Measurements from ENCODE around the gene SLC38A8. TPM values are rescaled to one million over a fixed set of nuclear protein-coding genes. Genes with fewer than 3 reads are reported as not detected.

The SLC38A8 gene
- total RNA-seq, 4 donors from 2014 or later, result not detected

DNA sequence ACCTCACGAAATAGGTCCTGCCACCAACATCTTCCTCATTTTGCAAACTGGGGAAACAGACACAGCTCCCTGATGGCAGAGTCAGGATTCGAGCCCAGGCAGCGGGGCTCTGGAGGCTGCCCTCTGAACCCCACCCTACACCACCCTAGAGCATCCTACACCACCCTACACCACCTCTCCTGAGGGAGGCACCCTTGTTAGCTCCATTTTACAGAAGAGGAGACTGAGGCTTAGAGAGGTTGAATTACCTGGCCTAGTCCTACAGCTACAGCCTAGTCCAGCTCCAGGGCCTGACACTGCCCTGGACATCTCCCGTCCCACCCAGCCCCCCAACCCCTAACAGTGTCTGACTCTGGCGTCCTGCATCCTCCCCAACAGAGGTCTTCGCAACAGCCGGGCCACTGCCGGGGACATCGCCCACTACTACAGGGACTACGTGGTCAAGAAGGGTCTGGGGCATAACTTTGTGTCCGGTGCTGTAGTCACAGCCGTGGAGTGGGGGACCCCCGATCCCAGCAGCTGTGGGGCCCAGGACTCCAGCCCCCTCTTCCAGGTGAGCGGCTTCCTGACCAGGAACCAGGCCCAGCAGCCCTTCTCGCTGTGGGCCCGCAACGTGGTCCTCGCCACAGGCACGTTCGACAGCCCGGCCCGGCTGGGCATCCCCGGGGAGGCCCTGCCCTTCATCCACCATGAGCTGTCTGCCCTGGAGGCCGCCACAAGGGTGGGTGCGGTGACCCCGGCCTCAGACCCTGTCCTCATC lies 77.7 kb downstream of the SLC38A8 start:
- H3K9me3 ChIP-seq, result no peaks in the 10 kb centered on the region
- TF ChIP-seq, protein P1, sequence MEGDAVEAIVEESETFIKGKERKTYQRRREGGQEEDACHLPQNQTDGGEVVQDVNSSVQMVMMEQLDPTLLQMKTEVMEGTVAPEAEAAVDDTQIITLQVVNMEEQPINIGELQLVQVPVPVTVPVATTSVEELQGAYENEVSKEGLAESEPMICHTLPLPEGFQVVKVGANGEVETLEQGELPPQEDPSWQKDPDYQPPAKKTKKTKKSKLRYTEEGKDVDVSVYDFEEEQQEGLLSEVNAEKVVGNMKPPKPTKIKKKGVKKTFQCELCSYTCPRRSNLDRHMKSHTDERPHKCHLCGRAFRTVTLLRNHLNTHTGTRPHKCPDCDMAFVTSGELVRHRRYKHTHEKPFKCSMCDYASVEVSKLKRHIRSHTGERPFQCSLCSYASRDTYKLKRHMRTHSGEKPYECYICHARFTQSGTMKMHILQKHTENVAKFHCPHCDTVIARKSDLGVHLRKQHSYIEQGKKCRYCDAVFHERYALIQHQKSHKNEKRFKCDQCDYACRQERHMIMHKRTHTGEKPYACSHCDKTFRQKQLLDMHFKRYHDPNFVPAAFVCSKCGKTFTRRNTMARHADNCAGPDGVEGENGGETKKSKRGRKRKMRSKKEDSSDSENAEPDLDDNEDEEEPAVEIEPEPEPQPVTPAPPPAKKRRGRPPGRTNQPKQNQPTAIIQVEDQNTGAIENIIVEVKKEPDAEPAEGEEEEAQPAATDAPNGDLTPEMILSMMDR (IDR thresholded peaks at IDR 0.05), result no peak
- TF ChIP-seq POLR2AphosphoS5 (IDR thresholded peaks at IDR 0.05) (no peak), EP300 (IDR thresholded peaks at IDR 0.05) (no peak)
- no peak overlapping the region for H3K4me3 ChIP-seq
- H3K4me1 ChIP-seq, result peaks cover 0 to 12% (median 0%) of the 10 kb centered on the region in 3 donors
- H3K36me3 ChIP-seq, result peaks cover 0 to 72% of the 10 kb centered on the region in 2 donors
- WGBS, 2 donors (ENCODE audit: low coverage in 1 of 2), result 60 to 83% methylated on average over 1 to 2 of the region's 26 CpGs
- H3K27me3 ChIP-seq, result peaks cover 20% of the 10 kb centered on the region
- H3K27ac ChIP-seq, result no peak overlapping the region
- ATAC-seq, result no peak

DNA sequence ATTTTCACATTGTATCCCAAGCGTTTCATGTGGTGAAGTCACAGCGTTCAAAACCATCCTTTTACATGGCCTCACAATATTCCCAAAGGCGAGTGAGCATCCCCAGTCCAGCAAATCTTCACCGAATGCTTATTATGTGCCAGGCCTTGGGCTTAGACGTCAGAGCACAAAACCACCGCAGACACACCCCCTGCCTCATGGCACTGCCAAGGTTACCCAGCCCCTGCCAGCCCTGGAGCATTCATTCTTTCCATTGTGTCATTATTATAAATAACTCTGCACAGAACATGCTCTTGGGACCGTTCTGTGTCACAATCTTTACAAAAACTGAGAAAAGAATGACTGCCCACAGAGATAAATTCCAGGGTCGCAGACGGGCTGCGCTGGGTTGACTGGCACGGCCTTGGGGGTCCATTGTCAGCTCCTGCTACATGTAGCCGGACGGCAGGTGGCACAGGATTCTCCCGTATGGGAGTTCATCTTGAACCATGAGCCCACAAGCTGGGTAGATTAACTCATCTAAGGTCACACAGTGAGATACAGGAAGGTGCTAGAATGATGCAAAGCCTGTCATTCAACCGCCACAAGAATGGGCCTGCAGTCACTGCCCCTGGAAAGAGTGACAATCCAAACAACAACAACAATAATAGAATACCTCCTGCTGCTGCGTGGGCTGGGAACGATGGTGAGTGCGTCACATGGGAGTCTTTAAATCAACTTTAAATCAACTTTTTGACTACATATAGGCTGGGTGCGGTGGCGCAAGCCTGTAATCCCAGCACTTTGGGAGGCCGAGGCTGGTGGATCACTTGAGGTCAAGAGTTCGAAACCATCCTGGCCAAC lies 79.1 kb downstream of the SLC38A8 start:
- H3K27me3 ChIP-seq, result peaks cover 7% of the 10 kb centered on the region
- TF ChIP-seq POLR2AphosphoS5 (IDR thresholded peaks at IDR 0.05) (no peak), EP300 (IDR thresholded peaks at IDR 0.05) (no peak), POLR2A (IDR thresholded peaks at IDR 0.05) (no peak)
- TF ChIP-seq, protein P1 (IDR thresholded peaks at IDR 0.05), result no peak
- no peak overlapping the region for H3K4me3 ChIP-seq
- WGBS, 2 donors (ENCODE audit: low coverage in 1 of 2), result 77 to 89% methylated on average over 10 to 18 of the region's 22 CpGs
- peaks cover 0 to 6% (median 0%) of the 10 kb centered on the region in 3 donors for H3K4me1 ChIP-seq
- no peak for ATAC-seq
- H3K36me3 ChIP-seq, result peaks cover 0 to 85% of the 10 kb centered on the region in 2 donors
- no peaks in the 10 kb centered on the region for H3K9me3 ChIP-seq
- H3K27ac ChIP-seq, result no peak overlapping the region

DNA sequence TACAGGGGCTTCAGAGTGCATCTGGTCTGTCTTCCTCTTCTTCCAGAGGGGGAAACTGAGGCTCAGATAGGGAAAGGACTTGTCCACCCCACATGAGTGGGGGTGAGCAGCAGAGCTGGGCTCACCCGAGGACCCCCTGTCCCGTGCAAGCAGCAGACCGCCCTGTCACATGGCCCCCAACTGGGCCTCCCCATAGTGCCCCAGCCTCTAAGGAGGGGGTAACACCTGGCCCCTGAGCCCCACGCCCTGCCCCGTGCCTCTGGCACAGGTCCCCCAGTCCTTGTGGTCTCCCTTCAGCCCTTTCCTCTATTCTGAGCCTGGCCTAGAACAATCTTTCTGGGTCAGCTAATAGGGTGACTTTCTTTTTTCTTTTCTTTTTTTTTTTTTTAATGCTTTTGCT lies 81.0 kb downstream of the SLC38A8 start:
- H3K4me3 ChIP-seq, result no peak overlapping the region
- peaks cover 0 to 92% of the 10 kb centered on the region in 2 donors for H3K36me3 ChIP-seq
- peaks cover 0 to 7% (median 0%) of the 10 kb centered on the region in 3 donors for H3K4me1 ChIP-seq
- TF ChIP-seq POLR2A (IDR thresholded peaks at IDR 0.05) (no peak), POLR2AphosphoS5 (IDR thresholded peaks at IDR 0.05) (no peak), EP300 (IDR thresholded peaks at IDR 0.05) (no peak)
- TF ChIP-seq, protein P1 (IDR thresholded peaks at IDR 0.05), result no peak
- H3K27me3 ChIP-seq, result no peaks in the 10 kb centered on the region
- no peak for ATAC-seq
- 80 to 100% methylated on average over 1 of the region's 5 CpGs for WGBS, 2 donors (ENCODE audit: low coverage in 1 of 2)
- no peak overlapping the region for H3K27ac ChIP-seq
- H3K9me3 ChIP-seq, result no peaks in the 10 kb centered on the region

DNA sequence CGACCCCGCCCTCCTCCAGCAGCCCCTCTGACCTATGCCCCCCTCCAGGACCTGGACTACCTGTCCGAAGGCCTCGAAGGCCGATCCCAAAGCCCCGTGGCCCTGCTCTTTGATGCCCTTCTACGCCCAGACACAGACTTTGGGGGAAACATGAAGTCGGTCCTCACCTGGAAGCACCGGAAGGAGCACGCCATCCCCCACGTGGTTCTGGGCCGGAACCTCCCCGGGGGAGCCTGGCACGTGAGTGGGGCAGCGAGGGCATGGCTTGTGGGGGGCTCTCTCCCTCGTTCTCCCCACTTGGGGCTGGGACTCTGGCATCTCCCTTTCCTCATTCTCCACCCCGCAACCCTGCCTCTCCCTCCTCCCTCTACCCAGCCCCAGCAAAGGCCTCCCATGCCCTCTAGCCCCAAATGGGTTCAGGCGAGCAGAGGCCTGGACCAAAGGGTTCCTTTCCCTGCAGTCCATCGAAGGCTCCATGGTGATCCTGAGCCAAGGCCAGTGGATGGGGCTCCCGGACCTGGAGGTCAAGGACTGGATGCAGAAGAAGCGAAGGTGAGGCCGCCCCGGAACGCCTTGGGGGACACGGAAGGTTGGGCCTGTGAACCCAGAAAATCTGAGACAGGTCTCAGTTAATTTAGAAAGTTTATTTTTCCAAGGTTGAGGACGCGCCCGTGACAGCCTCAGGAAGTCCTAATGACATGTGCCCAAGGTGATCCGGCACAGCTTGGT lies 81.9 kb downstream of the SLC38A8 start:
- no peak for TF ChIP-seq EP300 (IDR thresholded peaks at IDR 0.05)
- no peak for TF ChIP-seq POLR2AphosphoS5 (IDR thresholded peaks at IDR 0.05)
- TF ChIP-seq, protein P1 (IDR thresholded peaks at IDR 0.05), result no peak
- TF ChIP-seq POLR2A (IDR thresholded peaks at IDR 0.05), result no peak
- peaks cover 0 to 16% (median 0%) of the 10 kb centered on the region in 3 donors for H3K4me1 ChIP-seq
- no peak for ATAC-seq
- no peaks in the 10 kb centered on the region for H3K9me3 ChIP-seq
- 100% methylated on average over 1 to 2 of the region's 29 CpGs for WGBS, 2 donors (ENCODE audit: low coverage in 1 of 2)
- H3K27me3 ChIP-seq, result no peaks in the 10 kb centered on the region
- no peak overlapping the region for H3K4me3 ChIP-seq
- no peak overlapping the region for H3K27ac ChIP-seq
- peaks cover 0 to 83% of the 10 kb centered on the region in 2 donors for H3K36me3 ChIP-seq

Small RNAs within 50 kb of the gene (small RNA-seq; reads per million reads assigned to genes)
- 0 reads per million in 4 donors for gene RNA5SP432

Other genes starting within 250 kb of the SLC38A8 start
- 10 to 100 TPM in 3 of 4 donors, 1 to 10 TPM in 1; 9.8 to 66.0 (median 19.3) TPM for gene HSBP1, start 234.8 kb downstream of the SLC38A8 start, total RNA-seq
- gene MLYCD, start 143.7 kb downstream of the SLC38A8 start, total RNA-seq, result 10 to 100 TPM in 3 of 4 donors, 1 to 10 TPM in 1; 9.9 to 17.6 (median 12.2) TPM
- gene OSGIN1, start 89.6 kb downstream of the SLC38A8 start, total RNA-seq, result 10 to 100 TPM in 2 of 4 donors, 1 to 10 TPM in 2; 7.9 to 12.5 (median 9.4) TPM
- gene NECAB2, start 74.6 kb downstream of the SLC38A8 start, total RNA-seq, result 1 to 10 TPM in 1 of 4 donors, not detected in 3; 1.1 TPM
- 10 to 100 TPM; 84.0 to 98.6 (median 90.9) TPM for gene MBTPS1, start 74.1 kb upstream of the SLC38A8 start, total RNA-seq
- 10 to 100 TPM; 10.1 to 19.2 (median 13.3) TPM for gene HSDL1, start 102.4 kb upstream of the SLC38A8 start, total RNA-seq
- under 1 TPM in 1 of 4 donors, not detected in 3; 0.27 TPM for gene DNAAF1, start 102.5 kb upstream of the SLC38A8 start, total RNA-seq
- gene TAF1C, start 144.3 kb upstream of the SLC38A8 start, total RNA-seq, result 10 to 100 TPM; 16.1 to 51.4 (median 33.2) TPM
- under 1 TPM in 3 of 4 donors, not detected in 1; 0.27 to 0.47 (median 0.31) TPM for gene ADAD2, start 148.4 kb upstream of the SLC38A8 start, total RNA-seq
- not detected for gene KCNG4, start 197.2 kb upstream of the SLC38A8 start, total RNA-seq